ENCODE data around the gene CD40LG.

DNA sequence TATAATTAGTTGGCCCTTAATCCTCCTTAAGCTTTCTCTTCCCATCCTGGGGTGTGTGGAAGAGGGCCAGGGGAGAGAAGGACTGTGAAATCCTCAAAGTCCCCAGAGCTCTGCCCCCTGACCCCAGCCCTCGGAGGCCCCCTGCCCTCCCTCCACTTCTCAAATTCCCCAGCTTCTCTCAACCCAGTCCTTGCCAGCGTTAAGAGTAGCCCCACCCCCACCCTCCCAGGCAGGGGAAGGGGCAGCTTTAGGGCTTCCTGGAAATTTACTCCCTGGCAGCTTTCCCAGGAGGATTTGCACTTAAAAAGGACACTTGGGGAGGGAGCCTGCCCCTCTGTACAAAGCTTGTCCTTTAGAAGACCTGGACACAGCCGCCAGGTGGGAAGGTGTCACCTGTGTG lies 11.8 kb upstream of the CD40LG start:
- no peak for TF ChIP-seq EZH2 (IDR thresholded peaks at IDR 0.05; ENCODE audit: insufficient read depth, poor library complexity, severe bottlenecking)
- TF ChIP-seq EZH2phosphoT487 (IDR thresholded peaks at IDR 0.05; ENCODE audit: insufficient read depth, low read depth) = no peak
